K562 (cell line): Measurements from ENCODE around the gene LPCAT2. TPM values are rescaled to one million over a fixed set of nuclear protein-coding genes. Genes with fewer than 3 reads are reported as not detected.
A peak's percentile ranks its signal among the peaks of the same experiment; 100 is the strongest.

Experiments
- BCL6 ChIP-seq: fragments of 250-450 bp; sonication (Bioruptor Pico); IDR thresholded peaks from 2 replicates; pipeline ENCODE4 v1.4.0; 2020
- ELF2 ChIP-seq: fragments of 250-450 bp; sonication (Bioruptor Pico); IDR thresholded peaks from 2 replicates; pipeline ENCODE4 v1.5.0; 2021; ENCODE audit warnings: mild to moderate bottlenecking
- ESRRA ChIP-seq: fragments of 450-650 bp; IDR thresholded peaks from 2 replicates; pipeline ENCODE4 v1.6.1; 2014; ENCODE audit warnings: low read depth, mild to moderate bottlenecking, moderate library complexity, borderline replicate concordance
- EZH2 ChIP-seq: IDR thresholded peaks from 2 replicates; pipeline ENCODE4 v1.6.1; 2012; ENCODE audit warnings: low read depth, mild to moderate bottlenecking, inconsistent platforms, low read length, borderline replicate concordance
- HDGF ChIP-seq: fragments of 450-650 bp; IDR thresholded peaks from 2 replicates; pipeline ENCODE4 v1.6.1; 2016
- KLF13 ChIP-seq: fragments of 450-650 bp; IDR thresholded peaks from 2 replicates; pipeline ENCODE4 v1.6.1; 2016; ENCODE audit warnings: missing genetic modification characterization, low read depth, mild to moderate bottlenecking, missing compliant biosample characterization, moderate library complexity, borderline replicate concordance
- NFIX ChIP-seq: fragments of 250-450 bp; sonication (Bioruptor Pico); IDR thresholded peaks from 2 replicates; pipeline ENCODE4 v1.4.0; 2020; ENCODE audit warnings: low read depth, mild to moderate bottlenecking, moderate library complexity
- PHF8 ChIP-seq: fragments of 200-600 bp; sonication (generic); IDR thresholded peaks from 2 replicates; pipeline ENCODE4 v1.6.1; 2012; ENCODE audit warnings: mixed run types, mild to moderate bottlenecking, inconsistent platforms, low read length, moderate library complexity, borderline replicate concordance
- SMARCA4 ChIP-seq: fragments of 450-650 bp; IDR thresholded peaks from 2 replicates; pipeline ENCODE4 v1.6.1; 2016
- SOX6 ChIP-seq: fragments of 450-650 bp; IDR thresholded peaks from 2 replicates; pipeline ENCODE4 v1.6.1; 2014; ENCODE audit warnings: mild to moderate bottlenecking
- STAT5B ChIP-seq: fragments of 250-450 bp; sonication (Bioruptor Pico); IDR thresholded peaks from 2 replicates; pipeline ENCODE4 v1.8.0; 2021; ENCODE audit warnings: mild to moderate bottlenecking, inconsistent platforms
- TCF3 ChIP-seq: sonication (generic); formaldehyde crosslinking; IDR thresholded peaks from 2 replicates; pipeline ENCODE4 v1.4.0; 2020; ENCODE audit warnings: mild to moderate bottlenecking, missing genetic modification reagents
- TEAD4 ChIP-seq, 2 experiments: sonication (generic) in 1 of 2; formaldehyde crosslinking in 1 of 2; IDR thresholded peaks; 2 replicates each; pipeline versions ENCODE4 v1.6.1 to v1.8.0; 2012 to 2022; ENCODE audit warnings: borderline replicate concordance in 1 of 2, inconsistent platforms in 1 of 2, low read length in 1 of 2, mild to moderate bottlenecking in 1 of 2, missing genetic modification reagents in 1 of 2
- ZNF253 ChIP-seq: fragments of 250-450 bp; sonication (Bioruptor Pico); conservative IDR thresholded peaks from 2 replicates; pipeline ENCODE4 v1.6.1; 2021; ENCODE audit warnings: mild to moderate bottlenecking
- ZNF324 ChIP-seq: fragments of 250-450 bp; sonication (Bioruptor Pico); IDR thresholded peaks from 2 replicates; pipeline ENCODE4 v1.4.0; 2020; ENCODE audit warnings: mild to moderate bottlenecking
- ZNF644 ChIP-seq: fragments of 200-800 bp; sonication (Bioruptor generic); IDR thresholded peaks from 2 replicates; pipeline ENCODE4 v1.6.1; 2016; ENCODE audit warnings: low read depth, missing genetic modification characterization, missing compliant biosample characterization
- polyA plus RNA-seq, 8 experiments: library from polyadenylated mRNA; depleted of rRNA in 4 of 8; stranded (reverse) in 5 of 8; unstranded in 3 of 8; fragments of >200 nt; fragmentation: Nextera tagmentation in 2 of 8; fragmentation: Illumina TruSeq in 1 of 8; extraction: Ambion mirVana in 2 of 8; extraction: Trizol in 1 of 8; gene quantifications; 2 replicates each; pipeline versions ENCODE4 v1.2.1 to v1.2.3, GENCODE V29; 2011 to 2014; ENCODE audit warnings: inconsistent platforms in 1 of 8, missing spikeins in 1 of 8
- total RNA-seq, 7 experiments: library from RNA; depleted of rRNA in 6 of 7; stranded (reverse); fragments of >200 nt in 6 of 7; fragmentation: Illumina TruSeq in 2 of 7; extraction: Trizol in 2 of 7; gene quantifications; 2 replicates each; pipeline versions ENCODE4 v1.2.1 to v1.2.3, GENCODE V29; 2011 to 2021; ENCODE audit warnings: low replicate concordance in 1 of 7
- TF ChIP-seq, protein P1 (sequence below), 2 experiments: fragments of 450-650 bp; IDR thresholded peaks; 2 replicates each; pipeline ENCODE4 v1.6.1; 2018; ENCODE audit warnings: mild to moderate bottlenecking in 2 of 2, low read depth in 1 of 2; ENCODE audit not compliant: partially characterized antibody in 2 of 2
- TF ChIP-seq, protein P2 (sequence below): sonication (generic); formaldehyde crosslinking; IDR thresholded peaks from 2 replicates; pipeline ENCODE4 v1.8.0; 2023; ENCODE audit warnings: missing genetic modification reagents, mild to moderate bottlenecking, borderline replicate concordance
- TF ChIP-seq, protein P3 (sequence below): fragments of 450-650 bp; IDR thresholded peaks from 2 replicates; pipeline ENCODE4 v1.6.1; 2017; ENCODE audit warnings: antibody characterized with exemption

The LPCAT2 gene
- total and polyA plus RNA-seq, 9 of the 15 experiments (the other 6 are each of a cell fraction or from before 2014, with no cell fraction given): 2.9 to 15.0 (median 7.3) TPM

DNA sequence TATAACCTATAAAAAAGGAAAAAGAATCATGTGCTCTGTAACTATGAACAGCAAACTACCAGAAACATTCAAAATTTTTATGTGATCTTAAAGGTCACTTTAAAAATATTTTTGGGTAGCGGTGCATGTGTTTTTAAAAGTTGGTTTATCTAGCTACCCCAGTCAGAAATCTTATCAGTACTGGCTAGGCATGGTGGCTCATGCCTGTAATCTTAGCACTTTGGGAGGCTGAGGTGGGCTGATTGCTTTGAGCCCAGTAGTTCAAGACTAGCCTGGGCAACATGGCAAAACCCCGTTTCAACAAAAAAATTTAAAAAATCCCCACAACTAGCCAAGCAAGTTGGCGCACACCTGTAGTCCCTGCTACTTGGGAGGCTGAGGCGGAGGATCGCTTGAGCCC, 61.3 kb downstream of the LPCAT2 start (continued):
- TF ChIP-seq, protein P1, sequence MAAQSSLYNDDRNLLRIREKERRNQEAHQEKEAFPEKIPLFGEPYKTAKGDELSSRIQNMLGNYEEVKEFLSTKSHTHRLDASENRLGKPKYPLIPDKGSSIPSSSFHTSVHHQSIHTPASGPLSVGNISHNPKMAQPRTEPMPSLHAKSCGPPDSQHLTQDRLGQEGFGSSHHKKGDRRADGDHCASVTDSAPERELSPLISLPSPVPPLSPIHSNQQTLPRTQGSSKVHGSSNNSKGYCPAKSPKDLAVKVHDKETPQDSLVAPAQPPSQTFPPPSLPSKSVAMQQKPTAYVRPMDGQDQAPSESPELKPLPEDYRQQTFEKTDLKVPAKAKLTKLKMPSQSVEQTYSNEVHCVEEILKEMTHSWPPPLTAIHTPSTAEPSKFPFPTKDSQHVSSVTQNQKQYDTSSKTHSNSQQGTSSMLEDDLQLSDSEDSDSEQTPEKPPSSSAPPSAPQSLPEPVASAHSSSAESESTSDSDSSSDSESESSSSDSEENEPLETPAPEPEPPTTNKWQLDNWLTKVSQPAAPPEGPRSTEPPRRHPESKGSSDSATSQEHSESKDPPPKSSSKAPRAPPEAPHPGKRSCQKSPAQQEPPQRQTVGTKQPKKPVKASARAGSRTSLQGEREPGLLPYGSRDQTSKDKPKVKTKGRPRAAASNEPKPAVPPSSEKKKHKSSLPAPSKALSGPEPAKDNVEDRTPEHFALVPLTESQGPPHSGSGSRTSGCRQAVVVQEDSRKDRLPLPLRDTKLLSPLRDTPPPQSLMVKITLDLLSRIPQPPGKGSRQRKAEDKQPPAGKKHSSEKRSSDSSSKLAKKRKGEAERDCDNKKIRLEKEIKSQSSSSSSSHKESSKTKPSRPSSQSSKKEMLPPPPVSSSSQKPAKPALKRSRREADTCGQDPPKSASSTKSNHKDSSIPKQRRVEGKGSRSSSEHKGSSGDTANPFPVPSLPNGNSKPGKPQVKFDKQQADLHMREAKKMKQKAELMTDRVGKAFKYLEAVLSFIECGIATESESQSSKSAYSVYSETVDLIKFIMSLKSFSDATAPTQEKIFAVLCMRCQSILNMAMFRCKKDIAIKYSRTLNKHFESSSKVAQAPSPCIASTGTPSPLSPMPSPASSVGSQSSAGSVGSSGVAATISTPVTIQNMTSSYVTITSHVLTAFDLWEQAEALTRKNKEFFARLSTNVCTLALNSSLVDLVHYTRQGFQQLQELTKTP (IDR thresholded peaks at IDR 0.05; ENCODE audit: low read depth in 1 of 2, partially characterized antibody in 2 of 2): no peak
- TF ChIP-seq, protein P2, sequence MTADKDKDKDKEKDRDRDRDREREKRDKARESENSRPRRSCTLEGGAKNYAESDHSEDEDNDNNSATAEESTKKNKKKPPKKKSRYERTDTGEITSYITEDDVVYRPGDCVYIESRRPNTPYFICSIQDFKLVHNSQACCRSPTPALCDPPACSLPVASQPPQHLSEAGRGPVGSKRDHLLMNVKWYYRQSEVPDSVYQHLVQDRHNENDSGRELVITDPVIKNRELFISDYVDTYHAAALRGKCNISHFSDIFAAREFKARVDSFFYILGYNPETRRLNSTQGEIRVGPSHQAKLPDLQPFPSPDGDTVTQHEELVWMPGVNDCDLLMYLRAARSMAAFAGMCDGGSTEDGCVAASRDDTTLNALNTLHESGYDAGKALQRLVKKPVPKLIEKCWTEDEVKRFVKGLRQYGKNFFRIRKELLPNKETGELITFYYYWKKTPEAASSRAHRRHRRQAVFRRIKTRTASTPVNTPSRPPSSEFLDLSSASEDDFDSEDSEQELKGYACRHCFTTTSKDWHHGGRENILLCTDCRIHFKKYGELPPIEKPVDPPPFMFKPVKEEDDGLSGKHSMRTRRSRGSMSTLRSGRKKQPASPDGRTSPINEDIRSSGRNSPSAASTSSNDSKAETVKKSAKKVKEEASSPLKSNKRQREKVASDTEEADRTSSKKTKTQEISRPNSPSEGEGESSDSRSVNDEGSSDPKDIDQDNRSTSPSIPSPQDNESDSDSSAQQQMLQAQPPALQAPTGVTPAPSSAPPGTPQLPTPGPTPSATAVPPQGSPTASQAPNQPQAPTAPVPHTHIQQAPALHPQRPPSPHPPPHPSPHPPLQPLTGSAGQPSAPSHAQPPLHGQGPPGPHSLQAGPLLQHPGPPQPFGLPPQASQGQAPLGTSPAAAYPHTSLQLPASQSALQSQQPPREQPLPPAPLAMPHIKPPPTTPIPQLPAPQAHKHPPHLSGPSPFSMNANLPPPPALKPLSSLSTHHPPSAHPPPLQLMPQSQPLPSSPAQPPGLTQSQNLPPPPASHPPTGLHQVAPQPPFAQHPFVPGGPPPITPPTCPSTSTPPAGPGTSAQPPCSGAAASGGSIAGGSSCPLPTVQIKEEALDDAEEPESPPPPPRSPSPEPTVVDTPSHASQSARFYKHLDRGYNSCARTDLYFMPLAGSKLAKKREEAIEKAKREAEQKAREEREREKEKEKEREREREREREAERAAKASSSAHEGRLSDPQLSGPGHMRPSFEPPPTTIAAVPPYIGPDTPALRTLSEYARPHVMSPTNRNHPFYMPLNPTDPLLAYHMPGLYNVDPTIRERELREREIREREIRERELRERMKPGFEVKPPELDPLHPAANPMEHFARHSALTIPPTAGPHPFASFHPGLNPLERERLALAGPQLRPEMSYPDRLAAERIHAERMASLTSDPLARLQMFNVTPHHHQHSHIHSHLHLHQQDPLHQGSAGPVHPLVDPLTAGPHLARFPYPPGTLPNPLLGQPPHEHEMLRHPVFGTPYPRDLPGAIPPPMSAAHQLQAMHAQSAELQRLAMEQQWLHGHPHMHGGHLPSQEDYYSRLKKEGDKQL: no peak
- no peak for TF ChIP-seq ZNF644
- TF ChIP-seq TCF3: no peak
- TF ChIP-seq ZNF324 (CRISPR knock-in tag): no peak
- TF ChIP-seq HDGF: no peak
- TF ChIP-seq, protein P3, sequence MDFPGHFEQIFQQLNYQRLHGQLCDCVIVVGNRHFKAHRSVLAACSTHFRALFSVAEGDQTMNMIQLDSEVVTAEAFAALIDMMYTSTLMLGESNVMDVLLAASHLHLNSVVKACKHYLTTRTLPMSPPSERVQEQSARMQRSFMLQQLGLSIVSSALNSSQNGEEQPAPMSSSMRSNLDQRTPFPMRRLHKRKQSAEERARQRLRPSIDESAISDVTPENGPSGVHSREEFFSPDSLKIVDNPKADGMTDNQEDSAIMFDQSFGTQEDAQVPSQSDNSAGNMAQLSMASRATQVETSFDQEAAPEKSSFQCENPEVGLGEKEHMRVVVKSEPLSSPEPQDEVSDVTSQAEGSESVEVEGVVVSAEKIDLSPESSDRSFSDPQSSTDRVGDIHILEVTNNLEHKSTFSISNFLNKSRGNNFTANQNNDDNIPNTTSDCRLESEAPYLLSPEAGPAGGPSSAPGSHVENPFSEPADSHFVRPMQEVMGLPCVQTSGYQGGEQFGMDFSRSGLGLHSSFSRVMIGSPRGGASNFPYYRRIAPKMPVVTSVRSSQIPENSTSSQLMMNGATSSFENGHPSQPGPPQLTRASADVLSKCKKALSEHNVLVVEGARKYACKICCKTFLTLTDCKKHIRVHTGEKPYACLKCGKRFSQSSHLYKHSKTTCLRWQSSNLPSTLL: no peak
- TF ChIP-seq ZNF253: no peak
- TF ChIP-seq EZH2: no peak
- TF ChIP-seq SOX6: peak; percentile 37; the same call in 1 of the 2 replicates
- no peak for TF ChIP-seq NFIX (CRISPR knock-in tag)
- no peak for TF ChIP-seq KLF13 (tag)
- no peak for TF ChIP-seq ELF2 (CRISPR knock-in tag)
- no peak for TF ChIP-seq PHF8
- TF ChIP-seq BCL6 (CRISPR knock-in tag): no peak
- peak; percentile 85 for TF ChIP-seq TEAD4 (IDR thresholded peaks at IDR 0.05; ENCODE audit: low read length)
- no peak for TF ChIP-seq TEAD4 (CRISPR knock-in tag; IDR thresholded peaks at IDR 0.05; ENCODE audit: borderline replicate concordance)
- TF ChIP-seq ESRRA: no peak
- peak; percentile 86 for TF ChIP-seq SMARCA4
- no peak for TF ChIP-seq STAT5B (CRISPR knock-in tag)
